ENCODE data around the gene PLCB1.

DNA sequence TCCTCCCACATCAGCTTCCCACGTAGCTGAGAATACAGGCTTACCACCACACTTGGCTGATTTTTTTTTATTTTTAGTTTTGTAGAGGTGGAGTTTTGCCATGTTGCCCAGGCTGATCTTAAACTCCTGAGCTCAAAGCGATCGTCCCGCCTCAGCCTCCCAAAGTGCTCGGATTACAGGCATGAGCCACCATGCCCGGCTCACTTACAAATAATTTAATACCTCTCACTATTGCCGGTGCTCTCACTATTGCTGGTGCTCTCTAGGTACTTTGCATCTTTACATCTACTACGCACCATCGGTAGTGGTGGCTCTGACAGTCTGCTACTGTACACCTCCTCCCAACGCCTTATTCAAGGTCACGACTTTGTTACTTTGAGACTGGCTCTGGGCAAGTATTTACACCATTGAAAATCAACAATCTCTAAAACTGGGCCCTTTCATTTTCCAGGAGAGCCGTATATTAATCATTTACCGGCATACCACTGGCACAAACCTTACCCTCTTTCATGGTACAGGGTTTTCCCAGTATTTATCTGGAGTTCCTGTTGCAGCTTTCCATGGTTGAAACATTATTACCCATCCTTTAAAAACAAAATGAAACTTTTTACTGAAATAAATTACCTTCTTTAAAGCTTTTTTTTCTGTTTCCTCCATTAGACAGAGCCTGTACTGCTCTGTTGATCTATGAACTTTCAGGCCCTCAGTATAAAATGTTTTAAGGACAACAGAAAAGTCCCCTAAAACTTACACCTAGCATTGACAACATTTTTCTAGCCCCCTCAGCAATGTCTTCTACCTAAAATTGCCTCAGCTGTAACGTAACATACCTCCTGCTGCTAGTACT, 677.3 kb downstream of the PLCB1 start:
- no peak for TF ChIP-seq POLR2A (IDR thresholded peaks at IDR 0.05; ENCODE audit: low read depth, low read length)
- TF ChIP-seq POLR2AphosphoS5 (IDR thresholded peaks at IDR 0.05; ENCODE audit: low read depth, low read length), result no peak
